Measurements from ENCODE around the gene PSKH1. TPM values are rescaled to one million over a fixed set of nuclear protein-coding genes. Genes with fewer than 3 reads are reported as not detected.

The PSKH1 gene
- total and polyA plus RNA-seq, 4 donors = 8.3 to 23.8 (median 13.8) TPM

DNA sequence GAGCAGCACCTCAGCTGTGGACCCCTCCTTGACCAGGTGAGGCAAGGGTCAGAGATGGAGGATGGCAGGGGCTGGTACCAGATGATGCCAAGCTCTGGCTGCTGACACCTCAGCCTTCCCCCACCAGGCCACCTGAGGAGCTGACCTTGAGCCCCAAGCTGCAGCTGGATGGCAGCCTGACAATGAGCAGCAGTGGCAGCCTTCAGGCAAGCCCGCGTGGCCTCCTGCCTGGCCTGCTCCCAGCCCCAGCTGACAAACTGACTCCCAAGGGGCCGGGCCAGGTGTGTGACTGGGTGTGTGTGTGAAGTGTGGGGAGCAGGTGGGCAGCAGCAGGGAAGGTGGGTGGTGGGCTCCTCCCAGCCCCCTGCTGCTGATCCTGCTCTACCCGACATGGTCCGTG is 13.1 kb upstream of the PSKH1 start:
- DNase-seq (ENCODE audit: low spot score) = no peak
- no peaks in the 10 kb centered on the region for H3K27me3 ChIP-seq (ENCODE audit: control insufficient read depth in 4 of 4, insufficient read depth in 4 of 4, low read length in 3 of 4)
- no peak overlapping the region for H3K9ac ChIP-seq (ENCODE audit: low read depth in 1 of 2, low read length in 2 of 2)
- 94% methylated on average over 5 of the region's 5 CpGs for WGBS
- H3K4me3 ChIP-seq (ENCODE audit: low read depth in 1 of 3, low read length in 3 of 3) = no peak overlapping the region
- H3K9me3 ChIP-seq (ENCODE audit: control insufficient read depth in 4 of 4, low read length in 3 of 4) = no peaks in the 10 kb centered on the region
- TF ChIP-seq JUND (IDR thresholded peaks at IDR 0.05) (no peak), GABPA (IDR thresholded peaks at IDR 0.05 in 1 of 2, conservative IDR thresholded peaks at IDR 0.05 in 1 of 2) (no peak)
- peaks cover 30 to 71% (median 47%) of the 10 kb centered on the region in 4 donors for H3K36me3 ChIP-seq (ENCODE audit: control insufficient read depth in 4 of 4, insufficient read depth in 3 of 4, low read depth in 1 of 4, low read length in 3 of 4)
- peaks cover 2 to 33% (median 16%) of the 10 kb centered on the region in 4 donors for H3K4me1 ChIP-seq (ENCODE audit: control insufficient read depth in 4 of 4, insufficient read depth in 4 of 4, low read length in 3 of 4)
- H3K27ac ChIP-seq (ENCODE audit: low read depth in 1 of 2, low read length in 2 of 2) = no peak overlapping the region

DNA sequence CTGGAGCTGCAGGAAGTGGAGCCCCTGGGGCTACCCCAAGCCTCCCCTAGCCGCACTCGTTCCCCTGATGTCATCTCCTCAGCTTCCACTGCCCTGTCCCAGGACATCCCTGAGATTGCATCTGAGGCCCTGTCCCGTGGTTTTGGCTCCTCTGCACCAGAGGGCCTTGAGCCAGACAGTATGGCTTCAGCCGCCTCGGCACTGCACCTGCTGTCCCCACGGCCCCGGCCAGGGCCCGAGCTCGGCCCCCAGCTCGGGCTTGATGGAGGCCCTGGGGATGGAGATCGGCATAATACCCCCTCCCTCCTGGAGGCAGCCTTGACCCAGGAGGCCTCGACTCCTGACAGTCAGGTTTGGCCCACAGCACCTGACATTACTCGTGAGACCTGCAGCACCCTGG is 12.5 kb upstream of the PSKH1 start:
- no peak overlapping the region for H3K9ac ChIP-seq (ENCODE audit: low read depth in 1 of 2, low read length in 2 of 2)
- H3K27ac ChIP-seq (ENCODE audit: low read depth in 1 of 2, low read length in 2 of 2) = no peak overlapping the region
- no peaks in the 10 kb centered on the region for H3K9me3 ChIP-seq (ENCODE audit: control insufficient read depth in 4 of 4, low read length in 3 of 4)
- no peak for DNase-seq (ENCODE audit: low spot score)
- WGBS = 94% methylated on average over 13 of the region's 13 CpGs
- peaks cover 3 to 30% (median 13%) of the 10 kb centered on the region in 4 donors for H3K4me1 ChIP-seq (ENCODE audit: control insufficient read depth in 4 of 4, insufficient read depth in 4 of 4, low read length in 3 of 4)
- no peak overlapping the region for H3K4me3 ChIP-seq (ENCODE audit: low read depth in 1 of 3, low read length in 3 of 3)
- H3K27me3 ChIP-seq (ENCODE audit: control insufficient read depth in 4 of 4, insufficient read depth in 4 of 4, low read length in 3 of 4) = no peaks in the 10 kb centered on the region
- TF ChIP-seq FOXA2 (IDR thresholded peaks at IDR 0.05) (no peak), JUND (IDR thresholded peaks at IDR 0.05) (no peak), HNF4A (conservative IDR thresholded peaks at IDR 0.05) (no peak), EGR1 (IDR thresholded peaks at IDR 0.05; ENCODE audit: low read depth in 2 of 2) (no peak), FOXA1 (IDR thresholded peaks at IDR 0.05) (no peak), RXRA (IDR thresholded peaks at IDR 0.05) (no peak), SP1 (IDR thresholded peaks at IDR 0.05) (no peak), GABPA (IDR thresholded peaks at IDR 0.05 in 1 of 2, conservative IDR thresholded peaks at IDR 0.05 in 1 of 2) (no peak), HNF4G (IDR thresholded peaks at IDR 0.05) (no peak), NR2F2 (IDR thresholded peaks at IDR 0.05) (no peak), RAD21 (IDR thresholded peaks at IDR 0.05) (no peak)
- TF ChIP-seq, protein P1, sequence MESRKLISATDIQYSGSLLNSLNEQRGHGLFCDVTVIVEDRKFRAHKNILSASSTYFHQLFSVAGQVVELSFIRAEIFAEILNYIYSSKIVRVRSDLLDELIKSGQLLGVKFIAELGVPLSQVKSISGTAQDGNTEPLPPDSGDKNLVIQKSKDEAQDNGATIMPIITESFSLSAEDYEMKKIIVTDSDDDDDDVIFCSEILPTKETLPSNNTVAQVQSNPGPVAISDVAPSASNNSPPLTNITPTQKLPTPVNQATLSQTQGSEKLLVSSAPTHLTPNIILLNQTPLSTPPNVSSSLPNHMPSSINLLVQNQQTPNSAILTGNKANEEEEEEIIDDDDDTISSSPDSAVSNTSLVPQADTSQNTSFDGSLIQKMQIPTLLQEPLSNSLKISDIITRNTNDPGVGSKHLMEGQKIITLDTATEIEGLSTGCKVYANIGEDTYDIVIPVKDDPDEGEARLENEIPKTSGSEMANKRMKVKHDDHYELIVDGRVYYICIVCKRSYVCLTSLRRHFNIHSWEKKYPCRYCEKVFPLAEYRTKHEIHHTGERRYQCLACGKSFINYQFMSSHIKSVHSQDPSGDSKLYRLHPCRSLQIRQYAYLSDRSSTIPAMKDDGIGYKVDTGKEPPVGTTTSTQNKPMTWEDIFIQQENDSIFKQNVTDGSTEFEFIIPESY (IDR thresholded peaks at IDR 0.05) = no peak
- peaks cover 30 to 71% (median 47%) of the 10 kb centered on the region in 4 donors for H3K36me3 ChIP-seq (ENCODE audit: control insufficient read depth in 4 of 4, insufficient read depth in 3 of 4, low read depth in 1 of 4, low read length in 3 of 4)

DNA sequence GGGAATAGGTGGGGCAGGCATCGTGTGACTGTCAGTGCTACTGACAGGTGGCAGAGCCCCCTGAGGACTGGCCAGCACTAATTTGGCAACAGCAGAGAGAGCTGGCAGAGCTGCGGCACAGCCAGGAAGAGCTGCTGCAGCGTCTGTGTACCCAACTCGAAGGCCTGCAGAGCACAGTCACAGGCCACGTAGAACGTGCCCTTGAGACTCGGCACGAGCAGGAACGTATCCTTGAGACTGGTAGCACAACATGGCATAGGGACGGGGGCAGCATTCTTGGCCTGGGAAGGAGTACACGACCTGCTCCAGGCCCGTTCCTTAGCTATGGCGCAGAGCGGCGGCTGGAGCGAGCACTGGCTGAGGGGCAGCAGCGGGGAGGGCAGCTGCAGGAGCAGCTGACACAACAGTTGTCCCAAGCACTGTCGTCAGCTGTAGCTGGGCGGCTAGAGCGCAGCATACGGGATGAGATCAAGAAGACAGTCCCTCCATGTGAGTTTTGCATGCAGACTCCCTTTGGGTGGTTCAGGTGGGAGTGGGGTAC is 11.4 kb upstream of the PSKH1 start:
- no peak for DNase-seq (ENCODE audit: low spot score)
- Histone ChIP-seq H3K27ac (ENCODE audit: low read depth in 1 of 2, low read length in 2 of 2) (no peak overlapping the region), H3K4me1 (ENCODE audit: control insufficient read depth in 4 of 4, insufficient read depth in 4 of 4, low read length in 3 of 4) (peaks cover 0 to 21% (median 9%) of the 10 kb centered on the region in 4 donors), H3K9me3 (ENCODE audit: control insufficient read depth in 4 of 4, low read length in 3 of 4) (no peaks in the 10 kb centered on the region), H3K36me3 (ENCODE audit: control insufficient read depth in 4 of 4, insufficient read depth in 3 of 4, low read depth in 1 of 4, low read length in 3 of 4) (peaks cover 32 to 71% (median 48%) of the 10 kb centered on the region in 4 donors), H3K27me3 (ENCODE audit: control insufficient read depth in 4 of 4, insufficient read depth in 4 of 4, low read length in 3 of 4) (no peaks in the 10 kb centered on the region), H3K9ac (ENCODE audit: low read depth in 1 of 2, low read length in 2 of 2) (no peak overlapping the region), H3K4me3 (ENCODE audit: low read depth in 1 of 3, low read length in 3 of 3) (no peak overlapping the region)
- WGBS = 95% methylated on average over 21 of the region's 21 CpGs
- TF ChIP-seq TAF1 (conservative IDR thresholded peaks at IDR 0.05) (no peak), GABPA (IDR thresholded peaks at IDR 0.05 in 1 of 2, conservative IDR thresholded peaks at IDR 0.05 in 1 of 2) (no peak), RXRA (IDR thresholded peaks at IDR 0.05) (no peak), RAD21 (IDR thresholded peaks at IDR 0.05) (no peak), EGR1 (IDR thresholded peaks at IDR 0.05; ENCODE audit: low read depth in 2 of 2) (no peak)

All from liver (tissue), 9 donors.